Measurements from ENCODE around the gene TRMT2B. TPM values are rescaled to one million over a fixed set of nuclear protein-coding genes. Genes with fewer than 3 reads are reported as not detected.

The TRMT2B gene
- total and polyA plus RNA-seq, 12 donors: 5.8 to 19.8 (median 12.8) TPM

GRCh38 chrX:100980608-100981497 is 71.1 kb downstream of the TRMT2B start:
- DNase-seq: peak; percentile 22 to 76 (median 66)
- no peak for TF ChIP-seq CTCF (IDR thresholded peaks at IDR 0.05)
- TF ChIP-seq POLR2A (IDR thresholded peaks at IDR 0.05): no peak
- H3K4me1 ChIP-seq (replicated peaks in 1 of 2): no peaks in the 10 kb centered on the region
- H3K9me3 ChIP-seq (replicated peaks in 1 of 3): no peaks in the 10 kb centered on the region
- no peak overlapping the region for H3K4me3 ChIP-seq
- H3K27ac ChIP-seq: peak overlapping the region in 1 of 5 donors; percentile 13
- intact Hi-C loops (cut with DNase I): no loop called here
- 67 to 100% (median 79%) methylated on average over 1 to 6 of the region's 6 CpGs for WGBS, 4 donors
- H3K36me3 ChIP-seq (replicated peaks in 1 of 2): no peaks in the 10 kb centered on the region
- H3K27me3 ChIP-seq: no peaks in the 10 kb centered on the region

GRCh38 chrX:100979881-100980607 is 71.9 kb downstream of the TRMT2B start:
- 77 to 83% (median 81%) methylated on average over 2 to 3 of the region's 3 CpGs for WGBS, 4 donors
- no peaks in the 10 kb centered on the region for H3K27me3 ChIP-seq
- H3K4me1 ChIP-seq (replicated peaks in 1 of 2): no peaks in the 10 kb centered on the region
- no peaks in the 10 kb centered on the region for H3K9me3 ChIP-seq (replicated peaks in 1 of 3)
- H3K27ac ChIP-seq: no peak overlapping the region
- no peak for TF ChIP-seq CTCF (IDR thresholded peaks at IDR 0.05)
- TF ChIP-seq POLR2A (IDR thresholded peaks at IDR 0.05): no peak
- no peak overlapping the region for H3K4me3 ChIP-seq
- no peak for DNase-seq
- H3K36me3 ChIP-seq (replicated peaks in 1 of 2): no peaks in the 10 kb centered on the region
- intact Hi-C loops (cut with DNase I): no loop called here

- Histone ChIP-seq H3K9me3 (replicated peaks in 1 of 3) (no peaks in the 10 kb centered on the region), H3K27ac (no peak overlapping the region), H3K36me3 (replicated peaks in 1 of 2) (no peaks in the 10 kb centered on the region), H3K4me3 (no peak overlapping the region), H3K27me3 (no peaks in the 10 kb centered on the region), H3K4me1 (replicated peaks in 1 of 2) (no peaks in the 10 kb centered on the region)
- 93 to 100% (median 97%) methylated on average over 1 of the region's 1 CpG for WGBS, 4 donors
- TF ChIP-seq POLR2A (IDR thresholded peaks at IDR 0.05): no peak
- TF ChIP-seq CTCF (IDR thresholded peaks at IDR 0.05): no peak
- intact Hi-C loops (cut with DNase I): no loop called here
- DNase-seq: no peak
These were observed 75.7 kb downstream of the TRMT2B start for GRCh38 chrX:100976211-100976610.

- no peaks in the 10 kb centered on the region for H3K4me1 ChIP-seq (replicated peaks in 1 of 2)
- H3K36me3 ChIP-seq (replicated peaks in 1 of 2): no peaks in the 10 kb centered on the region
- H3K27me3 ChIP-seq: no peaks in the 10 kb centered on the region
- H3K9me3 ChIP-seq (replicated peaks in 1 of 3): no peaks in the 10 kb centered on the region
- H3K27ac ChIP-seq: no peak overlapping the region
- intact Hi-C loops (cut with DNase I): no loop called here
- TF ChIP-seq CTCF (IDR thresholded peaks at IDR 0.05): no peak
- TF ChIP-seq POLR2A (IDR thresholded peaks at IDR 0.05): no peak
- WGBS, 4 donors: 87 to 97% (median 92%) methylated on average over 3 of the region's 3 CpGs
- DNase-seq: no peak
- no peak overlapping the region for H3K4me3 ChIP-seq
These were observed 76.7 kb downstream of the TRMT2B start for GRCh38 chrX:100975212-100975611.

All from adrenal gland (tissue), 12 donors.